HG03196 (cell line): ENCODE data around the gene PLBD2.

Experiments used
- ATAC-seq: cut with Tn5 transposase; IDR thresholded peaks from one replicate; pipeline ENCODE4 v1.9.1; 2021; ENCODE audit not compliant: unreplicated experiment

Gene PLBD2

GRCh38 chr12:113392520-113392919, 34.1 kb downstream of the PLBD2 start:
- ATAC-seq = no peak

DNA sequence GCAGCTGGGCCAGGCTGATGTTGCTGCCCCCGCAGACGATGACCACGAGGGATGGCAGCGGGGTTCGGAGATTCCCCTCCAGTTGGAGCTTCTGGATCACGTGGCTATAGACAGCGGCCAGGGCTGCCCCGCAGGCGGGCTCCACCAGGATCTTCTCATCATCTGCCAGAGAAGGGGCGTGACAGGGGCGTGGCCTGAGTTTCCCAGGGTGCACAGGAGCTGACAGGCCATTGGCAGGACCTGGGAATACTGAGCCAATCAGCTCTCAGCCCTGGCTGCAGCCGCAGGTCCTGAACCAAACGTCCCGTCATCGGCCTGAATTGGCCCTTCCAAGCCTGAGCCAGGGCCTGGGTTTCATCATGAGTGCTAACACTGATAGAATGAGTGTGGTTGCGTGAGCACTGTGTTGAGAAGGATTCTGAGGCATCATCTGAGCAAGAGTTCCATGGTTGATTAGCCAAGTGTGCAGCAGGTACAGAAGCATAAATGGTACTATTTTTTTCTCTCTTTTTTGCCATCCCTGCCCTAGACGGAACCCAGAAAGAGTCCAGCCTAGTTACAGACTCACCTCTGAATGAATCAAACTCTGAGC, 34.7 kb downstream of the PLBD2 start:
- ATAC-seq = no peak

- no peak for ATAC-seq
These were observed 35.4 kb downstream of the PLBD2 start for GRCh38 chr12:113393749-113394148.

DNA sequence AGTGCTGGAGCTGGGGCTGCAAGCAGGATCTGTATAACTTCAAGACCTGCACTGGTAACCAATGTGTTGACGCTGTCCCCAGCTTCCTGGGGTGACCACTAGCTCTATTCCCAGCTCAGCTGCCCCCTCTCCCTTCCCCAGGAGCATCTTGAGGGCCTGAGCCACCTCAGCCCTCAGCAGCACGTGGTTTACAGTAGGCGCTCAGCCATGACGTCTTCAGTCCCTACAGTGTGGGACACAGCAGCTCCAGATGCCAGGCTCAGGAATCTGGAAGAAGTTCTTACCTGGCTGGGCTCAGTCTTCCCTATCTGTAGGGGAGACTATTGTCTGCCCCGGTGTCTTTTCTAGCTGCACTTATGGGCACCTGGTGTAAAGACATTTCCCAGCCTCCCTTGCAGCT, 36.7 kb downstream of the PLBD2 start:
- ATAC-seq = no peak

- no peak for ATAC-seq
These were observed 37.8 kb downstream of the PLBD2 start for GRCh38 chr12:113396200-113396599.

DNA sequence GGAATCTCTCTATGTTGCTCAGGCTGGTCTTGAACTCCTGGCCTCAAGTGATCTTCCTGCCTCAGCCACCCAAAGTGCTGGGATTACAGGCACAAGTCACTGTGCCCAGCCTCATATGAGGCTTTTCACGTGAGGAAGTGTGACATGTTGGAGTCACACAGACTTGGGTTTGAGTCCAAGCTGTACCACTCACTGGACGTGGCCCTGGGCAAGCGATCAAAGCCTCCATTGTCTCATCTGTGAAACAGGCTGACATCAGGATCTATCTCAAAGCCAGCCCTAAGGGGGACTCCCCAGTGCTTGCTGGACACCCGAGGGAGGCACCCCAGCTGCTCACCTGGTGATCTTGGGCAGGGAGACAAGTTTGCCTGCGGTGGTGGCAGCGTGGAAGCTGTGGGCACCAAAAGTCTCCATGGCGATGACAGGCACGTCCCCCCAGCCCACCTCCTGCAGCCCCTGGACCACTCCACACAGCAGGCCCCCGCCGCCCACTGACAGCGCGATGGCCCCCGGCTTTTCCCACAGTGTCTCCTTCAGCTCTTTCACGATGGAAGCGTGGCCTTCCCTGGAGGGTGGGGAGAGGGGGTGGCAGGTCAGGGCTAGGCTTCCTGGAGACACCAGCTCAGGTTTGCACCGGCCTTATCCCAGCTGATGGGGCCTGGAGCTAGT, 38.6 kb downstream of the PLBD2 start:
- no peak for ATAC-seq

GRCh38 chr12:113397497-113398197, 39.3 kb downstream of the PLBD2 start:
- ATAC-seq = no peak

DNA sequence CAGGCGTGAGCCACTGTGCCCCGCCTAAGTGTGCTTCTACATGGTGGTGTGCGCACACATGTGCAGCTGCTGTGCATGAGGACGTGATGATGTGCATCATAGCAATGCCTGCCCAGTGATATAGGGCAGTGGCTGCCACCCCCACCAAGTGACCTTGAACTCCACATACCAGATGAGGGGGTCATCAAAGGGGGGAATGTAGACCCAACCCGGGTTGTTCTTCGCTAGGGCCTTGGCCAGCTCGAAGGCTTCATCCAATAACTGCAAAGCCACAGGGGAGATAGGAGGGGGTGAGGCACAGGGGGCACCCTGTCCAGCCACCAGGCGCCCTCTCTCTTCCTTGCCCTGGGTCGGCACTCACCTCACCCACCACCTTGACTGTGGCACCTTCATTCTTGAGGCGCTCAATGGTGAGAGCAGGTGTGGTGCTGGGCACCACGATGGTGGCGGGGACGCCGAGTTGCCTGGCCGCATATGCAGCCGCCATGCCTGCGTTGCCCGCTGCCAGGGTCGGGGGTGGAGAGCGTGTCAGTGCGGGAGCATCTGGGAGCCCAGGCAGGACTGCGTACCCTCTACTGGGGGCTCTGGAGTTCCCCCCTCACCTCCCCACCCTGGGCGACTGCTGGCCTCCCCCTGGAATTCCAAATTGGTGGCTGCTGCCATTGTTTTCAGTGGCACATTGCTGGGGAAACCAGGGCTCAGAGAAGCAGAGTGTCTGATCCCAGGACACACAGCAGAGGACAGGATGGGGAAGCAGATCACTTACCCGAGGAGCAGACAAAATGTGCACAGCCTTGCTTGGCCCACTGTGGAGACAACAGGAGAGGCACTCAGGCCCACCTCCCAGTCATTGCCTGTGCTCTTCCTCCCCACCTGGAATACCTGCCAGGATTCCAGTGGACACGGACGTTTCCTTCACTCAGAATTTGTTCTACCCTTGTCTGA, 40.2 kb downstream of the PLBD2 start:
- ATAC-seq = no peak

DNA sequence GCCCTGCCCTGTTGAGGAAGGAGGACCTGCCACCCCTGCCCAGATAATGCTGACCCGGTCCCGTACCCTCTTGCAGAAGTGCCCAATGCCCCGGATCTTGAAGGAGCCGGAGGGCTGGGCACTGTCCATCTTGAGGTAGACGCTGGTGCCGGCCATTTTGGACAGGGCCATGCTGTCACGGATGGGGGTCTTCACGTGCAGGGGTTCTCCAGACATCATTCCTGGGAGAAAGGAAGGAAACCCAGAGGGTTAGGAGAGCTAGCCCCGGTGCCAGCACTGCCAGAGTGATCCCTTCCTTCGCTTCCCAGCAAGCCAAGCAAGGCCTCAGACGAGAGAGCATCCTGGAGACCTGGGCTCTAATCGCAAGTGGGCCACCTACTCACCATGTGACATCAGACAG, 41.1 kb downstream of the PLBD2 start:
- no peak for ATAC-seq

DNA sequence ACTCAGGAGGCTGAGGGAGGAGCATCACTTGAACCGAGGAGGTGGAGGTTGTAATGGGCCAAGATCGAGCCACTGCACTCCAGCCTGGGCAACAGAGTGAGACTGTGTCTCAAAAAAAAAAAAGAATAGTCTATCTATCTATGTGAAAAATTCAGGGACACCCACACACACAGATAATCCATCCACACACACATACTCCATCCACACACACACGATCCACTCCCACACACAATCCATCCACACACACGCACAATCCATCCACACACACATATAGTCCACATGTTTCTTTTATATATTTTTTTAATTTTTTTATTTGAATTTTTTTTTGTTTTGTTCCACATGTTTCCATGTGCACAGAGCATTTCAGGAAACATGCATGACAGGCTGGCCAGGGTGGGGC, 42.0 kb downstream of the PLBD2 start:
- no peak for ATAC-seq

DNA sequence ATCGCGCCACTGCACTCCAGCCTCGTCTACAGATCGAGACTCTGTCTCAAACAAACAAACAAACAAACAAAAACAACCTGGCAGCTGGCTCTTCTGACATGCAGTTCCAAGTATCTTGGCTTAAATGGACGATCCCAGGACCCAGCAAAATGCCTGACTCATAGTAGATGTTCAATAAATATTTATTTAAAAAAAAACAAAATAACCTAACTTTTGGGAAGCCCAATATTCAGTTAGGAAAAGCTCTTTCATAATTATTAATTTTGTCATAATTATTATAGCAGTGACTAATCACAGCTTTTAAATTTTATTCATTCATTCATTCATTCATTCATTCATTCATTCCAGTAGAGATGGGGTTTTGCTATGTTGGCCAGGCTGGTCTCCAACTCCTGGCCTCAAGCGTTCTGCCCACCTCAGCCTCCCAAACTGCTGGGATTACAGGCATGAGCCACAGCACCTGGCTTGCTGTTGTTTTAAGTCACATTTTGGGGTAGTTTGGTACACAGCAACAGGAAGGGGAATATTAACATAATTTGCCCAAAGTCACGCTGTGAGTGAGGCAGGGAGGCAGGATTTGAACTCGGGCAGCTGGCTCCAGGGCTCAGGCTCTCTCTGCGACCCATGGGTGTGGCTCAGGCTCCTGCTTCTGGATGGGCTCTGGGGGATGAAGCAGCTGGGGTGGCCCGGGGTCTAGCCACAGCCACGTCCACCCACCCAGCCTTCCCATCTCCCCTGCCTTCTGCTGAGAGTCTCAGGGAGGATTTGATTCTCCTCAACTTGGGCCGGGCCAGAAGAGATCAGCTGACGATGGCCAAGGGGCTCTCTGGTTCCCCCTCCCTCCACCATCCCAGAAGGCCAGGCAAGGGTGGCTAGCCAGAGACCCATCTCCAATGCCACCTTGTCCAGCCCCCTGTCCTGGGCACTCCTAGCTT, 42.9 kb downstream of the PLBD2 start:
- ATAC-seq = no peak

DNA sequence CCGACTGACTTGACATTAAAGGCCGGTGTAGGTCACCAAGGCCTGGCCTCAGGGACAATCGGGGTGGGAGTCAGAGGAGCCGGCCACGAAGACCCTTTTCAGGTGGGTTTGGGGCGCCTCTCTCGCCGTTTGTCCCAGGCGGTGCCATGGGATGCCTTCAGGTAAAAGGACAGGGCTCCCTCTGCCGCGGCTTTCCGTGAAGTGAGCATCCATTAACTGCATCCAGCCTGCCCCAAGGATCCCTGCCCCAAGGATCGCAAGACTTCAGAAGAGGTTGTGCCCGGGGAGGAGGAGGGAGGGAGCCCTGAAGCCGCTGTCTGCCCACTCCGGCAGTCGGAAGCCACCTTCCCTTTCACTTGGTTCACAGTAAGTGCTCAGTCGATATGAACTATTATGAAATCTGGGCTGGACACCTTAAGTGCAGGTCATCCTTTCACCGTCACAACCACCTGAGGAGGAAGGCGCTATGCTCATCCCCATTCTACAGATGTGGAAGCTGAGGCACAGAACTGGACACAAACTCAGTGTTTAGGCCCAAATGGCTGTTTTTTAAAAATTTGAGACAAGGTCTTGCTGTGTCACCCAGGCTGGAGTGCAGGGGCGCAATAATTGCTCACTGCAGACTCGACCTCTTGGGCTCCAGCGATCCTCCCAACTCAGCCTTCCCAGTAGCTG, 44.3 kb downstream of the PLBD2 start:
- ATAC-seq = no peak

- ATAC-seq = no peak
These were observed 45.3 kb downstream of the PLBD2 start, which contains the start of gene SDS for GRCh38 chr12:113403435-113404415. SDS (minus strand) TSS chr12:113403887; CDS start chr12:113399708, 4,179 bp downstream.

GRCh38 chr12:113405694-113406093, 47.3 kb downstream of the PLBD2 start:
- ATAC-seq = no peak

DNA sequence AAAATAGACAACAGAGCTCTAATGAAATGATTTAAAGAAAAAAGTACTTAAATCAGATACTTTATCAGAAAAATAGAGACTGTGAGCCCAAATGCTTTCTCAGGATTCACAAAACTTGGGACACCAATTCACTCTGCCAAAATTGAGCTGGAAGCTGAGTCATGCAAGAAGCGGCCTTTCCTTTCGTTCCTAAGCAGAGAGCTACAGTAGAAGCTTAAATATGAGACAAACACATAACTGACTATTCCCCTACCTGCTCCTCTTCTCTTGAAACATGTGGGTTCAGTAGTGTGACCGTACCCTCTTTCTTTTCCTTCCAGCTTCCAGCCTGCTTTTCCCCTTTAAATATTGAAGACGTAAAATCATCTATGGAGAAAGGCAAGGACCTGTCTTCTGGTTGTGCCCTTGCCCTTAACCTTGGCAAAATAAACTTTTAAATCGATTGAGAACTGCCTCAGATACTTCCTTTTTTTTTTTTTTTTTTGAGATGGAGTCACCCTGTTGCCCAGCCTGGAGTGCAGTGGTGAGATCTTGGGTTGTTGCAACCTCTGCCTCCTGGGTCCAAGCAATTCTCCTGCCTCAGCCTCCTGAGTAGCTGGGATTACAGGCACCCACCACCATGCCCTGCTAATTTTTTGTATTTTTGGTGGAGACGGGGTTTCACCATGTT, 49.7 kb downstream of the PLBD2 start:
- ATAC-seq = no peak

DNA sequence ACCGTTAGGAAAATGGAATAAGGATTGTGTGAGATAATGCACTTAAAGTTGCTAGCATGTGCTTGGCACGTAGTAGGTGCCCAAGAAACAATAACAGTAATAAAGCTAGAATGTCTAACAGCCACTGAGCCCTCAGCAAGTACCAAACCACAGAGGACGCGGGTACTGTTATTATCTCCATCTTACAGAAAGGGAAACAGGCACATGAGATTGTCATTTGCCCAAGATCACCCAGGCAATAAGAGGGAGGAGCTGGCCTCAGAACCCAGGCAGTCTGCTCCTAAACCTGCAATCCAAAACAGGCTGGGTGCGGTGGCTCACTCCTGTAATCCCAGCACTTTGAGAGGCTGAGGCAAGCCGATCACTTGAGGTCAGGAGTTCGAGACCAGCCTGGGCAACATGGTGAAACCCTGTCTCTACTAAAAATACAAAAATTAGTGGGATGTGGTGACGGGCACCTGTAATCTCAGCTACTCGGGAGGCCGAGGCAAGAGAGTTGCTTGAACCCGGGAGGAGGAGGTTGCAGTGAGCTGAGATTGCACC, 50.4 kb downstream of the PLBD2 start:
- no peak for ATAC-seq

DNA sequence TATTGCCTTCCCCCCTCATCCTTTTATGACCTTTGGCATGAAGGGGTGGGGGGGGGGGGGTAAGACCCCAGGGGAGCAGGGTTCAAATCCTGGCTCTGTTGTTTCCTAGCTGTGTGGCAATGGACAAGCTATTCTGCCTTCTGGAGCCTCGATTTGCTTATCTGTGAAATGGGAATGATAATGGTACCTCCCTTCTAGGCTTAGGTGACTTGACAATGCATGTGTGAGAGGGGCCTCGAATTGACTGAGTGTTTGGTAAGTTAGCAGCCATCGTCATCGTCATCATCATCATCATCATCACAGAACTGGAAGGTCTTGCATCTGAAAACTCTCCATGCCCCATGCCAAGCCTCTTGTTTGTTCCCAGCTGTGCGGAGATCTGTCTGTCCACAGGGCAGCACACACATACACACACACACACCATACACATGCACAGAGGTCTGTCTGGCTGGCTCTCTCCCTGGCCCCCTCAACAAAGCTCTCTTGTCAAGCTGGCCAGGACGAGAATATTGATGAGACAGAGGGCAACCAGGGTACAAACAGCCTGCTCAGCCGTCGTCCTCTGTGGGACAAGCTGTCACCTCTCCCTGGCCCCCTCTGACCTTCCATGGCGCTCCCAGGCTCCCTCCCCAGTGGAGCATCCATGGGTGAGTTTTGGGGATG, 51.2 kb downstream of the PLBD2 start:
- ATAC-seq = no peak
